Limb (tissue), 2 donors: ENCODE results near the gene TMPRSS9.
"Not testable (repeated sequence)": the region's sequence is repeated elsewhere in the genome, so short reads cannot be mapped to it uniquely, and the experiment has no call there.

Source experiments
- DNase-seq, 2 donors: peaks; one replicate each; pipeline ENCODE4 v3.0.0-alpha.2; 2016; ENCODE audit errors: extremely low spot score in 2 of 2

TMPRSS9 gene

DNA sequence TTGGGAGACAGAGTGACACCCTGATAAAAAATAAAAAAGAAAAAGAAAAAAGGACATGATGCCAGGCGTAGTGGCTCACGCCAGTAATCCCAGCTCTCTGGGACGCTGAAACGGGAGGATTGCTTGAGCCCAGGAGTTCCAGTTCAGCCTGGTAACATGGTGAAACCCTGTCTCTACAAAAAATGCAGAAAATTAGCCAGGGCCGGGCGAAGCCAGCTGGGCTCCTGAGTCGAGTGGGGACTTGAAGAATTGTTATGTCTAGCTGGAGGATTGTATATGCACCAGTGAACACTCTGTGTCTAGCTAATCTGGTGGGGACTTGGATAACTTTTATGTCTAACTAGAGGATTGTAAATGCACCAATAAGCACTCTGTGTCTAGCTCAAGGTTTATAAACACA lies 32.3 kb downstream of the TMPRSS9 start:
- DNase-seq, result no peak

DNA sequence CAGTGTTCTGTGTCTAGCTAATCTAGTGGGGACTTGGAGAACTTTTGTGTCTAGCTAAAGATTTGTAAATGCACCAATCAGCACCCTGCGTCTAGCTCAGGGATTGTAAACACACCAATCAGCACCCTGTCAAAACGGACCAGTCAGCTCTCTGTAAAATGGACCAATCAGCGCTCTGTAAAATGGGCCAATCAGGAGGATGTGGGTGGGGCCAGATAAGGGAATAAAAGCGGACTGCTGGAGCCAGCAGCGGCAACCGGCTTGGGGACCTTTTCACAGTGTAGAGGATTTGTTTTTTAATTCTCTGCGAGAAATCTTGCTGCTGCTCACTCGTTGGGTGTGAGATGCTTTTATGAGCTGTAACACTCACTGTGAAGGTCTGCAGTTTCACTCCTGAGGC lies 32.8 kb downstream of the TMPRSS9 start:
- not testable (repeated sequence) for DNase-seq

DNA sequence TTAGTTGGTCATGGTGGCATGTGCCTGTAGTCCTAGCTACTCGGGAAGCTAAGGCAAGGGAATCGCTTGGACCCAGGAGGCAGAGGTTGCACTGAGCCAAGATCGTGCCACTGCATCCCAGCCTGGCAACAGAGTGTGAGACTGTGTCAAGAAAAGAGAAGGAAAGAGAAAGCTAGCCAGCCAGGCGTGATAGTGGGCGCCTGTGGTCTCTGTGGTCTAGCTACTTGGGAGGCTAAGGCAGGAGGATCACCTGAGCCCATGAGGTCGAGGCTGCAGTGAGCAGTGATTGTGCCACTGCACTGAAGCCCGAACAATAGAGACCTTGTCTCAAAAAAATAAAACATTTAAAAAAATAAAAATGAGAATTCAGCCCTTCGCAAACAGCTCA lies 34.0 kb downstream of the TMPRSS9 start:
- DNase-seq, result no peak

DNA sequence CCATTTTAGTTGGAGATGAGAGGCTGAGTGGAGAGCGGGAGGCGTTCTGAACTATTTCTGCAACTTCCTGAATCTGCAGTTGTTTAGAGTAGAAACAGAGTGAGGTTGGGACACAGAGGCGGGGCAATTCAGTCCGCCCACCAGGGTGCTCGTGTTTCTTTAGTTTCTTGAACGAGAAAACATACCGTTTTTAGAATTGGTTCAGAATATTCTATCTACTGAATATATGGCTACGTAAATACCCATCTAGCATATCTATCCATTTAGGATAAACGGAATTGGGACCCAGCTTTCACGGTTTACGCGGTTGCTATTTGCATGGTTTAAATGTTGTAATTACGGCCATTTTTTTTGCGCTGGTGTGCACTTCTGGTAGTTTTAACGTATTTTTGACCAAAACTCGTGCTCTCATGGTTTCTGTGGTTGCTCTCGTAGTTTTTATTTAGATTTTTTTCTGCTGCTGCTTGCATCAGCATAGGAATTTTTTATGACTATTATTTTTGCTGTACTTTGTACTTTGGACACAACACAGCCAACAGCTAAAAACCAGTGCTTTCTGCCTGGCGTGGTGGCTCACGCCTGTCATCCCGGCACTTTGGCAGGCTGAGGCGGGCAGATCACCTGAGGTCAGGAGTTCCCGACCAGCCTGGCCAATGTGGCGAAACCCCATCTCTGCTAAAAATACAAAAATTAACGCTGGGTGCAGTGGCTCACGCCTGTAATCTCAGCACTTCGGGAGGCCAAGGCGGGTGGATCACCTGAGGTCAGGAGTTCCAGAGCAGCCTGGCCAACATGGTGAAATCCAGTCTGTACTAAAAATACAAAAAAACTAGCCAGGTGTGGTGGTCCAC lies 34.6 kb downstream of the TMPRSS9 start:
- DNase-seq, result no peak

DNA sequence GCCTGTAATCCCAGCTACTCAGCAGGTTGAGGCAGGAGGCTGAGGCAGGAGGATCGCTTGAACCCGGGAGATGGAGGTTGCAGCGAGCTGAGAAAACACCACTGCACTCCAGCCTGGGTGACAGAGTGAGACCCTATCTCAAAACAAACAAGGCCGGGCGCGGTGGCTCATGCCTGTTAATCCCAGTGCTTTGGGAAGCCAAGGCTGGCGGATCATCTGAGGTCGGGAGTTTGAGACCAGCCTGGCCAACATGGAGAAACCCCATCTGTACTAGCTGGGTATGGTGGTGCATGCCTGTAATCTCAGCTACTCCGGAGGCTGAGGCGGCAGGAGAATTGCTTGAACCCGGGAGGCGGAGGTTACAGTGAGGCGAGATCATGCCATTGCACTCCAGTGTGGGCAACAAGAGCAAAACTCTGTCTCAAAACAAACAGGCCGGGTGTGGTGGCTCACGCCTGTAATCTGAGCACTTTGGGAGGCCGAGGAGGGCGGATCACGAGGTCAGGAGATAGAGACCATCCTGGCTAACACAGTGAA lies 35.3 kb downstream of the TMPRSS9 start:
- DNase-seq, result not testable (repeated sequence)

DNA sequence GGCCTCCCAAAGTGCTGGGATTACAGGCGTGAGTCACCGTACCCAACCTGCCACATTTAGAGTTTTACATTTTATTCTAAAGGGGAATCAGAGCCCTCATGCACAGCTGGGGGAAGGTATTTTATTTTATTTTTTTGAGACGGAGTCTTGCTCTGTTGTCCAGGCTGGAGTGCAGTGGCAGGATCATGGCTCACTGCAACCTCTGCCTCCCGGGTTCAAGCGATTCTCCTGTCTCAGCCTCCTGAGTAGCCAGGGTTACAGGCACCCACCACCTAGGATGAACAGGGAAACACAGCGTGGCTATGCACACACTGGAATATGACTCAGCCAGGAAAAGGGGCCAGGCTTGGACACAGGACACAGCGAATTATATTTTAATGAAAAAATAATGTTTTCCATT lies 37.1 kb downstream of the TMPRSS9 start:
- not testable (repeated sequence) for DNase-seq

DNA sequence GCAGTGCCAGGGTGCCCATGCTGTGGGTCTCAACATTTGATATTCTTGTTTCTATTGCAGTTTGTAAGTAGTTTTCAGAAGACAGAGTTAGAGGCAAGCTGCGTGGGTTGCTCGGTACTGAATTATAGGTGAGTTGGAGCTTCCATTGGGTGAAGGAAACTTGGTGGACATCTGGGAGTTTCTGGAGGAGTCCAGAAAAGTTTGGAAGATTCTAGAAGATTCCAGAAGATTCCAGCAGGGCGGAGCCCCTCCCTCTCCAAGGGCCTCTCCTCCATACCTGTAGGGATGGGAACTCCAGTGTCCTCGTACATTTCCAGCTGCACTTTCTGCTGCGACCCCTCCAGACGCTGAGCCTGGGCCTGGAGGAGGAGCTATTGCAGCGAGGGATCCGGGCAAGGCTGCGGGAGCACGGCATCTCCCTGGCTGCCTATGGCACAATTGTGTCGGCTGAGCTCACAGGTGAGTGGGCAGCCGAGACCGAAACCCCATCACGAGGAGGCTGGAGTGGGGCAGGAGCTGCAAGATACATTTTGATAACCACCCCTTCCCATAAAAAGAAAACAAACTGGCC lies 38.8 kb downstream of the TMPRSS9 start:
- no peak for DNase-seq

DNA sequence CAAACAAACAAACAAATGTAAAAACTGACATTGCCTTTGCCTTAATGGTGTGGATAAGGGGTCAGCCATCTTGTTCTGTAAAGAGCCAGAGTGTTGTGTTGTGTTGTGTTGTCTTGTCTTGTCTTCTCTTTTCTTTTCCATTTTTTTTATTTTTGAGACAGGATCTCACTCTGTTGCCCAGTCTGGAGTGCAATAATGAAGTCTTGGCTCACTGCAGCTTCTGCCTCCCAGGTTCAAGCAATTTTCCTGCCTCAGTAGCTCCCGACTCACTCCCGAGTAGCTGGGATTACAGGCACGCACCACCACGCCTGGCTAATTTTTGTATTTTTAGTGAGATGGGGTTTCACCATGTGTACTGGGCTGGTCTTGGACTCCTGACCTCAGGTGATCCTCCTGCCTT lies 39.5 kb downstream of the TMPRSS9 start:
- no peak for DNase-seq

DNA sequence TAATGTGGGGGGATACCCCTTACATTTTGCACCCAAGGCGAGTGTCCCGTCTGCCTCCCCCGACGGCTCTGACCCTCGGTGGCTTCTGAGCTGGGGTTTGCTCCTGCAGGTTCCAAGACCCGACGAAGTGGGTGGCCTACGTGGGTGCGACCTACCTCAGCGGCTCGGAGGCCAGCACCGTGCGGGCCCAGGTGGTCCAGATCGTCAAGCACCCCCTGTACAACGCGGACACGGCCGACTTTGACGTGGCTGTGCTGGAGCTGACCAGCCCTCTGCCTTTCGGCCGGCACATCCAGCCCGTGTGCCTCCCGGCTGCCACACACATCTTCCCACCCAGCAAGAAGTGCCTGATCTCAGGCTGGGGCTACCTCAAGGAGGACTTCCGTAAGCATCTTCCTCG lies 48.2 kb downstream of the TMPRSS9 start:
- no peak for DNase-seq

DNA sequence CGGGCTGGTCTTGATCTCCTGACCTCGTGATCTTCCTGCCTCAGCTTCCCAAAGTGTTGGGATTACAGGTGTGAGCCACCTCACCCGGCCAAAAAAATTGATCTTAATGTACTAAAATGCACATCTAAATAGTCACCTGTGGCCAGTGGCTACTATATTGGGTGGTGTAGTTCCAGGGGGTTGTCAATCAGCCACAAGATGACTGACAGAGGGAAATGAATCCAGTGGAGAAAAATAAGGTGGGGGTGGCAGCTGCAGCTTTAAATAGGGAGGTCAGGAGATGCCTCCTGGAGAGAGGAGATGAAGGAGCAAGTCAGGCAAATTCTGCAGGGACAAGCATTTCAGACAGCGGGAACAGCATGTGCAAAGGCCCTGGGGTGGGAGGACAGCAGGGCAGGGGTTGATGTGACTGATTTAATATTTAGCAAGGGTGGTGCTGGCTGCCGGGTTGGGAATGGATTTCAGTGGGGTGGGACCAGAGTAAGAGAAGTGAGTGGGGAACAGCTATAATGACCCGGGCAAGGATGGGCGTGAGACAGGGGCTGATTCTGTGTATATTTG lies 49.4 kb downstream of the TMPRSS9 start:
- no peak for DNase-seq

DNA sequence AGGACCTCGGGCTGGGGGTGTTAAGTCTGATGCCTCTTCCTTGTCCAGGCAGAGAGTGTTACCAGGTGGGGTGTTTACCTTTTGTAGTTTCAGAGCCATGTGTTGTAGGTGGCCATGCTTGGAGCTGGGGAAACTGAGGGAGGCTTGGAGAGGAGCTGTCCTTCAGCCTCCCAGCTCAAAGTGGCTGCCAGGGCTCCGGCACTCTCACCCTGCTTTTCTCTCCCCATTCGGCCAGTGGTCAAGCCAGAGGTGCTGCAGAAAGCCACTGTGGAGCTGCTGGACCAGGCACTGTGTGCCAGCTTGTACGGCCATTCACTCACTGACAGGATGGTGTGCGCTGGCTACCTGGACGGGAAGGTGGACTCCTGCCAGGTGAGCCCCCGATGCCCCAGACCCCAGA lies 50.0 kb downstream of the TMPRSS9 start:
- no peak for DNase-seq

DNA sequence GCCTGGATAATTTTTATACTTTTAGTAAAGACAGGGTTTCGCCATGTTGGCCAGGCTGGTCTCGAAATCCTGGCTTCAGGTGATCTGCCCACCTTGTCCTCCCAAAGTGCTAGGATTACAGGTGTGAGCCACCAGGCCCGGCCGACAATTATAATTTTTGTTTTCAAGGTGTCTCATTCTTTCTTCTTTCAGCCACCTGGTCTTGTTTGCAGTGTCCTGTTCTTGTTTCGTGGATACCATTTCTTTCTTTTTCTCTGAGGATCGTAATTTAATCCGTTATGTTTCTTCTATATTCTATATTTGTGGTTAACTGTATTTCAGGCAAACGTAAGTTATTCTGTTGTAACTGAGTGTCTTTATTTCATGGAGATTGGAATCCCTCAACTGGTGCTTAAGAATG lies 51.6 kb downstream of the TMPRSS9 start:
- DNase-seq, result no peak

DNA sequence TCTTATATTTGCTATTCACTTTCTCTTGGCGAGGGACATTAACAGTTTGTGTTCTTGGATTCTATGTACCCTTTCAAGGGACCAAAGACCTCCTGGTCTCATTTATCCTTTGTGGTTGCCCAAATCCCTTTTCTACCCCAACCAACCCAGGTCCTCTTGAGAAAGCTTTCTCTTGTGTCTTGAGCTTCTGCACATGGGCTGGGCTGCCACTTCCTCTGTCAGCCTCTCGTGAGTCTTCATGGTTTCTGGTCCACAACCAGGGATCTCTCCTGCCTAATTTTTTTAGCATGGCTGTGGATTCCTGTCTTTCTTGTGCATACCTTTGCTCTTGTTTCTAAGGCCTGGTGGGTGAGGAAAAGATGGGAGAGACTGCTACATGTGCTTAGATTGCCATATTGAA lies 52.4 kb downstream of the TMPRSS9 start:
- no peak for DNase-seq

DNA sequence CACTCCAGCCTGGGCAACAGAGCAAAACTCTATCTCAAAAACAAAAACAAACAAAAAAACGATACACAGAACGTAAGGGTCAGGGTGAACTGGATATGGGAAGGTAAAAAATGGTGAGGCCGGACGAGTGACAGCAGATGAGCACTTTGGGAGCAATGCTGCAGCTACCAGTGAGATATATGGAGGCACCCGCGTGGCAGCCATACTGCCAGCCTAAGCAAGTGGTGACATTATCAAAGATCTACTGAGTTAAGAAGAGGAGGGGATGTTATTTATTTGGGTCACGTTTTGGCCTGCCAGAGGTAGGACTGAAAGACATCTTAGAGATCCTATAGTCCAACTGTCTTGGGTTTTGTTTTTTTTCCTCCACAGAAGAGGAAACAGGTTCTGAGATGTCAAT lies 53.1 kb downstream of the TMPRSS9 start:
- no peak for DNase-seq

DNA sequence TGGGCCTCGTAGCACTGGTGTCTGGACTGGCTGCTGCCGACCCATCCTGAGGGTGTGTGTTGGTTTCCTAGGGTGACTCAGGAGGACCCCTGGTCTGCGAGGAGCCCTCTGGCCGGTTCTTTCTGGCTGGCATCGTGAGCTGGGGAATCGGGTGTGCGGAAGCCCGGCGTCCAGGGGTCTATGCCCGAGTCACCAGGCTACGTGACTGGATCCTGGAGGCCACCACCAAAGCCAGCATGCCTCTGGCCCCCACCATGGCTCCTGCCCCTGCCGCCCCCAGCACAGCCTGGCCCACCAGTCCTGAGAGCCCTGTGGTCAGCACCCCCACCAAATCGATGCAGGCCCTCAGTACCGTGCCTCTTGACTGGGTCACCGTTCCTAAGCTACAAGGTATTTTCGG lies 53.6 kb downstream of the TMPRSS9 start:
- DNase-seq, result no peak

DNA sequence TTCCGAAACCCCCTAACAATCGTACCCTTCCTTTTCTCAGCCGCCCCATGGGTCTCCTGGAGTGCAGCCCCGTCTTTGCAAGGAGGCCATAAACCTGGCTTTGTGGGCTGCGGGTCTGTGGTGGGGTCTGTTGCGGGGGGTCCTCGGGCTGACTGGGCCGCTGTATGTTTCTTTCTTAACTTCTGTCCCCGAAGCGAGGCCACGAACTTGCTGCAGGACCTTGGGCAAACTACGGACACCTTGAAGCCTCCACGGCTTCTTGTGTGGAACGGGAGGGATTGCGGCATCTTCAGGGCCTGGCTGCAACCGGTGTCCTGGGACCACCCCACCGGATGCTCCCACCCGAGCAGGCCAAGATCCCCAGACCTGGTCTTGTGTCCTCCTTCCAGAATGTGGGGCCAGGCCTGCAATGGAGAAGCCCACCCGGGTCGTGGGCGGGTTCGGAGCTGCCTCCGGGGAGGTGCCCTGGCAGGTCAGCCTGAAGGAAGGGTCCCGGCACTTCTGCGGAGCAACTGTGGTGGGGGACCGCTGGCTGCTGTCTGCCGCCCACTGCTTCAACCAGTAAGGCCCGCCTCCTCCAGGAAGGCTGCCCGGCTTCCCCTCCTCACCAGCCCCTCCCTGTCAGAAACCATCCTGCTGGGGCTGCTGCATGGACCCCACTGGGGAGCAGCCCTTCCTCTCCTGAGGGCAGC lies 55.4 kb downstream of the TMPRSS9 start:
- no peak for DNase-seq

DNA sequence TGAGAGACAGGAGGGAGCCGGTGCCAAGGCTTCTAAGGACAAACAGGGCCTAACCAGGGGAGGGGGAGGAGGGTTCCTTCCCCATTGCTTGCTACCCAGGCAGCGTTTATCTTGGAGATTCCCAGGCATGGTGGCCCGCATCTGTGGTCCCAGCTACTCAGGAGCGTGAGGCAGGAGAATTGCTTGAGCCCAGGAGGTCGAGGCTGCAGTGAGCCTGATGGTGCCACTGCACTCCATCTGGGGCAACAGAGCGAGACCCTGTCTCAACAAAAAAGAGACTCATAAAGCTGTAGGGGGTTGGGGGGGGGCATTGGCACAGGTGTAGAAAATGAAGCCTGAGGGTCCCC lies 55.9 kb downstream of the TMPRSS9 start:
- no peak for DNase-seq

DNA sequence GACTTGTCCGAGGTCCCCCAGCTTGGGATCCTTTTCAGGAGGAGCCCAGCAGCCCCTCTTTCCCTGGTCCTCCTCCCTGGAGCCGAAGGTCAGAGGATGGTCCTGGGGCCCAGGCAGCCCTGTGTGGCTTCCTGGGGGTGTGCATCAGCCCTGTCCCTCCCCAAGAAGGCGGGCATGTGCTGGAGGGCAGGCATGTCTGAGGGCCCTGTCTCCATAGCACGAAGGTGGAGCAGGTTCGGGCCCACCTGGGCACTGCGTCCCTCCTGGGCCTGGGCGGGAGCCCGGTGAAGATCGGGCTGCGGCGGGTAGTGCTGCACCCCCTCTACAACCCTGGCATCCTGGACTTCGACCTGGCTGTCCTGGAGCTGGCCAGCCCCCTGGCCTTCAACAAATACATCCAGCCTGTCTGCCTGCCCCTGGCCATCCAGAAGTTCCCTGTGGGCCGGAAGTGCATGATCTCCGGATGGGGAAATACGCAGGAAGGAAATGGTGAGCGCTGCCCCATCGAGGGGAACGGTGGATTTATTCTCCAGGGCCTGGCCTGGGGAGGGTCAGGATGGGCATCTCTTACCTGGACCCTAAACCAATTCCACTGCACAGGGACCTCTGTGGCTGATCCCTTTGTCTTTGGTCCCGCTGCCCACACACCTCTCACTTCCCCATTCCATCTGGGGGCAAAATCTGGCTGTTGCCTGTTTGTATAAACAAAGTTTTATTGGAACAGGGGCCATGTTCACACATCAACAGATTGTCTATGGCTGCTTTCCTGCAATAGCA lies 56.4 kb downstream of the TMPRSS9 start:
- DNase-seq, result no peak

DNA sequence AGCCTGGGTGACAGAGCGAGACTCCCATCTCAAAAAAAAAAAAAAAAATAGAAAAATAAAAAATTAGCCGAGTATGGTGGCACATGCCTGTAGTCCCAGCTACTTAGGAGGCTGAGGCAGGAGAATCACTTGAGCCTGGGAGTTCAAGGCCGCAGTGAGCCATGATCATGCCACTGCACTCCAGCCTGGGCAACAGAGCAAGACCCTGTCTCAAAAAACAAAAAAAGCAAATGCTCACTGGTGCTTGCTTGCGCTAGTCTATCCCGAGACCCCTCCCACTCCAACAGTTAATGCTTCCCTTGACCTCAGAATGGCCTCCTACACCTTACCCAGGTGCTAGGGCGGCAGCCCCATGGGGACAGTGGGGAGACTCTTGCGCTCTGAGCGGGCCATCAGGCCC lies 57.4 kb downstream of the TMPRSS9 start:
- not testable (repeated sequence) for DNase-seq

DNA sequence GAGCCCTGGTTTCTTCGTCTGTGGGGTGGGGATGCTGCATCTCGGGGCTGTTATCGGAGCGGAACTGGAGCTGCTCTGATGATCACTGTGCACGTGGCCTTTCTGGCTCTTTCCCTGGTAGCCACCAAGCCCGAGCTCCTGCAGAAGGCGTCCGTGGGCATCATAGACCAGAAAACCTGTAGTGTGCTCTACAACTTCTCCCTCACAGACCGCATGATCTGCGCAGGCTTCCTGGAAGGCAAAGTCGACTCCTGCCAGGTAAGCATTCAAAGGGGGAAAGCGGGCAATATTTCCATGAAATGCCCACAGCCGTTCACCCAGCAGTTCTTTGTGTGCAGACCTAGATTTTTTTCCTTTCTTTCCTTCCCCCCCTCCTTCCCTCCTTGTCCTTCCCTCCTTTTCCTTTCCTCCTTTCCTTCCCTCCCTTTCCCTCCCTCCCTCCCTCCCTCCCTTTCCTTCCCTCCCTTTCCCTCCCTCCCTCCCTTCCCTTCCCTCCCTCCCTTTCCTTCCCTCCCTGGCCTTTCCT lies 57.9 kb downstream of the TMPRSS9 start:
- DNase-seq, result no peak

DNA sequence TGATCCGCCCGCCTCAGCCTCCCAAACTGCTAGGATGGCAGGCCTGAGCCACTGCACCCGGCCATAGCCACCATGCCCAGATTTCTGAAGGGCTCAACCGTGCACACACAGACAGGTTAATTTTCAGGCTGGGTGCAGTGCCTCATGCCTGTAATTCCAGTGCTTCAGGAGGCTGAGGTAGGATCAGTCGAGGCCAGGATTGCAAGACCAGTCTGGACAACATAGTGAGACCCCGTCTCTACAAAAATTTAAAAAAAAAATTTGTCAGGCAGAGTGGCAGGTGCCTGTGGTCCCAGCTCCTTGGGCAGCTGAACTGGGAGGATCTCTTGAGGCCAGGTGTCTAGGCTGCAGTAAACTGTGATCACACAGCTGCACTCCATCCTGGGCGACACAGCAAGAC lies 59.7 kb downstream of the TMPRSS9 start:
- no peak for DNase-seq
